Keratinocyte (primary cell): Measurements from ENCODE around the gene WDR3. TPM values are rescaled to one million over a fixed set of nuclear protein-coding genes. Genes with fewer than 3 reads are reported as not detected.

Source experiments
- DNase-seq: peaks from one replicate; pipeline ENCODE4 v3.0.0-alpha.2; 2011; ENCODE audit warnings: low read depth, missing footprints, low spot score
- FAIRE-seq: peaks from 2 replicates; lab custom pipeline; 2011; peaks lifted over from hg19 to GRCh38; lab: Jason Lieb, UNC
- H2AFZ ChIP-seq: 2 replicates; pipeline ENCODE4 v1.6.0; 2012; ENCODE audit warnings: low read length, control low read depth, inconsistent platforms; ENCODE audit not compliant: control insufficient read depth
- H3K27ac ChIP-seq: 2 replicates; pipeline ENCODE4 v1.5.1; 2011; ENCODE audit warnings: low read length; ENCODE audit not compliant: control insufficient read depth, insufficient read depth
- H3K27me3 ChIP-seq: 3 replicates; pipeline ENCODE4 v1.6.0; 2011; ENCODE audit warnings: low read length; ENCODE audit not compliant: control insufficient read depth, insufficient read depth; ENCODE audit errors: extremely low read depth
- H3K36me3 ChIP-seq, 2 experiments: 2 replicates in 1 of 2; 3 replicates in 1 of 2; pipeline ENCODE4 v1.5.1; 2011; ENCODE audit warnings: low read length in 2 of 2, mild to moderate bottlenecking in 1 of 2; ENCODE audit not compliant: control insufficient read depth in 2 of 2, insufficient read depth in 2 of 2; ENCODE audit errors: extremely low read depth in 1 of 2
- H3K4me1 ChIP-seq: 3 replicates; pipeline ENCODE4 v1.5.1; 2011; ENCODE audit warnings: low read length; ENCODE audit not compliant: control insufficient read depth, insufficient read depth; ENCODE audit errors: extremely low read depth
- H3K4me2 ChIP-seq: 3 replicates; pipeline ENCODE4 v1.6.0; 2011; ENCODE audit warnings: low read depth, low read length; ENCODE audit not compliant: control insufficient read depth, insufficient read depth; ENCODE audit errors: extremely low read depth
- H3K4me3 ChIP-seq, 3 experiments: fragments of 200-600 bp in 1 of 3; sonication (generic) in 1 of 3; 2 replicates in 2 of 3; 3 replicates in 1 of 3; pipeline ENCODE4 v1.5.1; 2011 to 2016; ENCODE audit warnings: low read length in 3 of 3, mild to moderate bottlenecking in 3 of 3, control low read depth in 2 of 3, inconsistent platforms in 1 of 3, low read depth in 1 of 3, mixed read lengths in 1 of 3, mixed run types in 1 of 3, moderate library complexity in 1 of 3; ENCODE audit not compliant: control insufficient read depth in 2 of 3, insufficient read depth in 2 of 3; ENCODE audit errors: extremely low read depth in 1 of 3
- H3K79me2 ChIP-seq: 2 replicates; pipeline ENCODE4 v1.6.0; 2012; ENCODE audit warnings: low read length; ENCODE audit not compliant: control insufficient read depth, insufficient read depth
- H3K9ac ChIP-seq: 3 replicates; pipeline ENCODE4 v1.6.0; 2011; ENCODE audit warnings: low read length; ENCODE audit not compliant: control insufficient read depth, insufficient read depth; ENCODE audit errors: extremely low read depth
- H3K9me1 ChIP-seq: 3 replicates; pipeline ENCODE4 v1.6.0; 2011; ENCODE audit warnings: low read length; ENCODE audit not compliant: control insufficient read depth, insufficient read depth; ENCODE audit errors: extremely low read depth
- H3K9me3 ChIP-seq: 2 replicates; pipeline ENCODE4 v1.5.1; 2012; ENCODE audit warnings: low read depth, low read length; ENCODE audit not compliant: control insufficient read depth
- H4K20me1 ChIP-seq: 3 replicates; pipeline ENCODE4 v1.6.0; 2011; ENCODE audit warnings: low read length; ENCODE audit not compliant: control insufficient read depth, insufficient read depth; ENCODE audit errors: extremely low read depth
- CTCF ChIP-seq, 3 experiments: IDR thresholded peaks in 1 of 3; conservative IDR thresholded peaks in 1 of 3; optimal IDR thresholded peaks in 1 of 3; 2 replicates in 2 of 3; 3 replicates in 1 of 3; pipeline versions ENCODE3 to v1.5.1; 2011; ENCODE audit warnings: low read length in 3 of 3, mild to moderate bottlenecking in 3 of 3, moderate library complexity in 2 of 3, control low read depth in 1 of 3, inconsistent platforms in 1 of 3; ENCODE audit not compliant: insufficient read depth in 2 of 3; ENCODE audit errors: extremely low read depth in 1 of 3
- EZH2 ChIP-seq: IDR thresholded peaks from one replicate; pipeline ENCODE4 v1.6.1; 2012; ENCODE audit warnings: inconsistent platforms, mild to moderate bottlenecking, low read length, moderate library complexity
- dilution Hi-C: fragments of 300-500 bp; cut with MboI; formaldehyde crosslinking; loops from one replicate; pipeline ENCODE4 v1.7.0; 2020; ENCODE audit warnings: low sequenced_read_pairs; ENCODE audit not compliant: extremely low pct_ligation_motif_present
- polyA plus RNA-seq, 5 experiments: library from polyadenylated mRNA; depleted of rRNA in 3 of 5; stranded (reverse) in 3 of 5; stranded (forward) in 1 of 5; unstranded in 1 of 5; fragments of >200 nt; gene quantifications; 1 replicate in 1 of 5; 2 replicates in 3 of 5; 3 replicates in 1 of 5; pipeline versions ENCODE4 v1.2.1 to v1.2.3, GENCODE V29; 2011 to 2012; ENCODE audit warnings: missing spikeins in 2 of 5, low read depth in 1 of 5, low replicate concordance in 1 of 5

Gene WDR3
- polyA plus RNA-seq, 1 donor (not counting 4 experiments of a cell fraction or from before 2014, with no cell fraction given): 47.8 TPM

GRCh38 chr1:118007391-118007790 lies 77.9 kb downstream of the WDR3 start:
- no peak for TF ChIP-seq CTCF (optimal IDR thresholded peaks at IDR 0.05 in 1 of 3, IDR thresholded peaks at IDR 0.05 in 1 of 3, conservative IDR thresholded peaks at IDR 0.05 in 1 of 3; ENCODE audit: extremely low read depth in 1 of 3, insufficient read depth in 2 of 3, low read length in 3 of 3)
- no peak for TF ChIP-seq EZH2
- Histone ChIP-seq H3K36me3 (no peaks in the 10 kb centered on the region), H4K20me1 (no peaks in the 10 kb centered on the region), H3K4me2 (no peak overlapping the region), H3K9me1 (no peaks in the 10 kb centered on the region), H2AFZ (no peak overlapping the region), H3K79me2 (no peaks in the 10 kb centered on the region), H3K27me3 (no peaks in the 10 kb centered on the region), H3K9ac (no peak overlapping the region), H3K4me1 (no peaks in the 10 kb centered on the region), H3K27ac (no peak overlapping the region), H3K4me3 (no peak overlapping the region), H3K9me3 (no peaks in the 10 kb centered on the region)
- DNase-seq (no peak), FAIRE-seq (no peak)
- dilution Hi-C loops: no loop called here

GRCh38 chr1:118008011-118008410 lies 78.5 kb downstream of the WDR3 start:
- H3K9ac ChIP-seq: no peak overlapping the region
- no peaks in the 10 kb centered on the region for H3K4me1 ChIP-seq
- no peaks in the 10 kb centered on the region for H3K9me3 ChIP-seq
- H3K4me2 ChIP-seq: no peak overlapping the region
- no peak overlapping the region for H2AFZ ChIP-seq
- no peaks in the 10 kb centered on the region for H4K20me1 ChIP-seq
- H3K27ac ChIP-seq: no peak overlapping the region
- dilution Hi-C loops: no loop called here
- no peaks in the 10 kb centered on the region for H3K27me3 ChIP-seq
- no peaks in the 10 kb centered on the region for H3K9me1 ChIP-seq
- FAIRE-seq: no peak
- no peak for DNase-seq
- H3K4me3 ChIP-seq: no peak overlapping the region
- no peak for TF ChIP-seq CTCF (optimal IDR thresholded peaks at IDR 0.05 in 1 of 3, IDR thresholded peaks at IDR 0.05 in 1 of 3, conservative IDR thresholded peaks at IDR 0.05 in 1 of 3; ENCODE audit: extremely low read depth in 1 of 3, insufficient read depth in 2 of 3, low read length in 3 of 3)
- TF ChIP-seq EZH2: no peak
- no peaks in the 10 kb centered on the region for H3K79me2 ChIP-seq
- H3K36me3 ChIP-seq: no peaks in the 10 kb centered on the region
